HCT116 (cell line): ENCODE data around the gene ENDOD1. TPM values are rescaled to one million over a fixed set of nuclear protein-coding genes. Genes with fewer than 3 reads are reported as not detected.

Source experiments
- ATAC-seq: fragments of 200-7000 bp; cut with Tn5 transposase; 2 replicates; pipeline ENCODE4 v1.9.1; 2020; ENCODE audit warnings: mild to moderate bottlenecking, moderate library complexity
- BruUV-seq: library from RNA; stranded (reverse); fragments of 400-500 nt; replicated peaks from 2 replicates; lab custom pipeline; 2021; lab: Mats Ljungman, UMichigan
- CTCF ChIA-PET: fragments of 300-600 bp; sonication (Branson Sonifier 250); formaldehyde crosslinking; loops from one replicate; lab custom pipeline; 2021; ENCODE audit warnings: antibody characterized with exemption; lab: Charles Lee
- POLR2A ChIA-PET: fragments of 300-600, 350-600 bp; sonication (Branson Sonifier 250); formaldehyde crosslinking; loops from one replicate; lab custom pipeline; 2021; ENCODE audit warnings: antibody characterized with exemption; lab: Charles Lee
- RAD21 ChIA-PET, 2 experiments: fragments of 300-600 bp; sonication (Branson Sonifier 250); formaldehyde crosslinking; loops; one replicate each; lab custom pipeline; 2023; ENCODE audit warnings: low total read pairs in 2 of 2; ENCODE audit not compliant: uncharacterized antibody in 2 of 2, unreplicated experiment in 2 of 2, low non-redundant PET in 1 of 2; lab: Charles Lee
- DNase-seq: peaks from one replicate; pipeline ENCODE4 v3.0.0-alpha.2; 2010; ENCODE audit warnings: low read depth, low spot score
- H2AFZ ChIP-seq: fragments of 200-600 bp; shearing (Covaris generic), sonication (generic); 2 replicates; pipeline ENCODE4 v1.6.1; 2017; ENCODE audit warnings: low read depth, mixed run types, mixed read lengths, antibody characterized with exemption, low read length; ENCODE audit not compliant: poor library complexity, severe bottlenecking
- H3K27ac ChIP-seq: 2 replicates; pipeline ENCODE4 v1.5.1; 2012; ENCODE audit warnings: low read depth, low read length
- H3K27me3 ChIP-seq: fragments of 200-600 bp; sonication (generic); 2 replicates; pipeline ENCODE4 v1.6.1; 2016; ENCODE audit warnings: mixed run types, low read length, mixed read lengths; ENCODE audit not compliant: insufficient read depth
- H3K36me3 ChIP-seq, 2 experiments: fragments of 200-500 bp in 1 of 2; fragments of 200-600 bp in 1 of 2; sonication (Bioruptor generic) in 1 of 2; sonication (generic) in 1 of 2; 2 replicates each; pipeline versions ENCODE4 v1.5.1 to v1.6.1; 2014 to 2016; ENCODE audit warnings: low read length in 2 of 2, inconsistent platforms in 1 of 2, mixed read lengths in 1 of 2, mixed run types in 1 of 2; ENCODE audit not compliant: insufficient read depth in 2 of 2, control insufficient read depth in 1 of 2
- H3K4me1 ChIP-seq, 2 experiments: fragments of 200-600 bp in 1 of 2; sonication (generic) in 1 of 2; 2 replicates each; pipeline versions ENCODE4 v1.5.1 to v1.6.1; 2012 to 2017; ENCODE audit warnings: low read length in 2 of 2, inconsistent platforms in 1 of 2, mild to moderate bottlenecking in 1 of 2, mixed read lengths in 1 of 2, mixed run types in 1 of 2, moderate library complexity in 1 of 2; ENCODE audit not compliant: insufficient read depth in 2 of 2, control insufficient read depth in 1 of 2
- H3K4me2 ChIP-seq: fragments of 200-600 bp; sonication (generic); 2 replicates; pipeline ENCODE4 v1.6.1; 2017; ENCODE audit warnings: mixed run types, low read length, mixed read lengths
- H3K4me3 ChIP-seq, 2 experiments: fragments of 200-600 bp in 1 of 2; sonication (generic) in 1 of 2; replicated peaks in 1 of 2; 2 replicates each; pipeline ENCODE4 v1.5.1; 2011 to 2016; ENCODE audit warnings: low read length in 2 of 2, control low read depth in 1 of 2, low read depth in 1 of 2, mild to moderate bottlenecking in 1 of 2, mixed read lengths in 1 of 2, mixed run types in 1 of 2
- H3K79me2 ChIP-seq: fragments of 200-600 bp; sonication (generic); 2 replicates; pipeline ENCODE4 v1.6.1; 2017; ENCODE audit warnings: mild to moderate bottlenecking, mixed run types, low read length, moderate library complexity, mixed read lengths; ENCODE audit not compliant: insufficient read depth
- H3K9ac ChIP-seq: fragments of 200-600 bp; sonication (generic); 2 replicates; pipeline ENCODE4 v1.6.1; 2016; ENCODE audit warnings: low read length, mixed read lengths
- H3K9me2 ChIP-seq: fragments of 200-600 bp; sonication (generic), shearing (Covaris generic); 2 replicates; pipeline ENCODE4 v1.6.1; 2017; ENCODE audit warnings: mixed run types, mild to moderate bottlenecking, moderate library complexity; ENCODE audit not compliant: insufficient read depth
- H3K9me3 ChIP-seq, 2 experiments: fragments of 200-500 bp in 1 of 2; fragments of 200-600 bp in 1 of 2; sonication (Bioruptor generic) in 1 of 2; sonication (generic) in 1 of 2; 2 replicates each; pipeline ENCODE4 v1.6.1; 2014 to 2017; ENCODE audit warnings: low read length in 2 of 2, mixed read lengths in 2 of 2, inconsistent platforms in 1 of 2, low read depth in 1 of 2, mild to moderate bottlenecking in 1 of 2, mixed run types in 1 of 2, moderate library complexity in 1 of 2; ENCODE audit not compliant: control insufficient read depth in 1 of 2, insufficient read depth in 1 of 2
- H4K20me1 ChIP-seq: fragments of 200-600 bp; sonication (generic), shearing (Covaris generic); 2 replicates; pipeline ENCODE4 v1.6.1; 2017; ENCODE audit warnings: mixed run types, mild to moderate bottlenecking, moderate library complexity; ENCODE audit not compliant: insufficient read depth
- ATF3 ChIP-seq: IDR thresholded peaks from 2 replicates; pipeline ENCODE4 v1.6.1; 2012
- CBX3 ChIP-seq: IDR thresholded peaks from 2 replicates; pipeline ENCODE4 v1.6.1; 2012; ENCODE audit warnings: low read depth
- CEBPB ChIP-seq: IDR thresholded peaks from 2 replicates; pipeline ENCODE4 v1.6.1; 2012; ENCODE audit warnings: low read depth
- CTCF ChIP-seq, 3 experiments: fragments of 200-600 bp in 1 of 3; sonication (generic) in 1 of 3; IDR thresholded peaks in 2 of 3; conservative IDR thresholded peaks in 1 of 3; 2 replicates each; pipeline ENCODE4 v1.5.1; 2012 to 2017; ENCODE audit warnings: low read depth in 2 of 3, low read length in 2 of 3, antibody characterized with exemption in 1 of 3, borderline replicate concordance in 1 of 3, control low read depth in 1 of 3, mild to moderate bottlenecking in 1 of 3, mixed read lengths in 1 of 3, mixed run types in 1 of 3, moderate library complexity in 1 of 3; ENCODE audit not compliant: insufficient read depth in 1 of 3
- EGR1 ChIP-seq: IDR thresholded peaks from 2 replicates; pipeline ENCODE4 v1.6.1; 2012; ENCODE audit warnings: low read depth
- ELF1 ChIP-seq: IDR thresholded peaks from 2 replicates; pipeline ENCODE4 v1.6.1; 2012; ENCODE audit warnings: low read depth, borderline replicate concordance
- EZH2 ChIP-seq: fragments of 200-600 bp; sonication (generic); IDR thresholded peaks from 2 replicates; pipeline ENCODE4 v1.6.1; 2017; ENCODE audit warnings: antibody characterized with exemption, mixed run types
- EZH2phosphoT487 ChIP-seq: fragments of 200-600 bp; IDR thresholded peaks from 2 replicates; pipeline ENCODE4 v1.6.1; 2018; ENCODE audit warnings: antibody characterized with exemption, borderline replicate concordance
- FOSL1 ChIP-seq: IDR thresholded peaks from 2 replicates; pipeline ENCODE4 v1.6.1; 2012; ENCODE audit warnings: low read depth
- JUND ChIP-seq: IDR thresholded peaks from 2 replicates; pipeline ENCODE4 v1.6.1; 2012
- POLR2AphosphoS5 ChIP-seq: IDR thresholded peaks from 2 replicates; pipeline ENCODE4 v1.6.1; 2011; ENCODE audit warnings: mild to moderate bottlenecking, low read depth, low read length, moderate library complexity
- RAD21 ChIP-seq: IDR thresholded peaks from 2 replicates; pipeline ENCODE4 v1.6.1; 2012; ENCODE audit warnings: low read depth, mild to moderate bottlenecking
- SP1 ChIP-seq: IDR thresholded peaks from 2 replicates; pipeline ENCODE4 v1.6.1; 2012; ENCODE audit warnings: low read depth
- SRF ChIP-seq: IDR thresholded peaks from 2 replicates; pipeline ENCODE4 v1.6.1; 2012; ENCODE audit warnings: low read depth
- TCF7L2 ChIP-seq: IDR thresholded peaks from 2 replicates; pipeline ENCODE4 v1.7.0; 2011; ENCODE audit warnings: borderline replicate concordance, inconsistent platforms; ENCODE audit not compliant: insufficient read depth, insufficient read length; ENCODE audit errors: extremely low read depth
- YY1 ChIP-seq: IDR thresholded peaks from 2 replicates; pipeline ENCODE4 v1.6.1; 2011; ENCODE audit warnings: low read length, low read depth, moderate library complexity, mild to moderate bottlenecking; ENCODE audit not compliant: insufficient replicate concordance; ENCODE audit errors: extremely low read depth
- ZFX ChIP-seq: fragments of 450-650 bp; IDR thresholded peaks from 2 replicates; pipeline ENCODE4 v1.6.1; 2017
- ZNF274 ChIP-seq: fragments of 200-500 bp; sonication (Bioruptor generic); IDR thresholded peaks from 2 replicates; pipeline ENCODE4 v1.6.1; 2014; ENCODE audit warnings: mild to moderate bottlenecking, low read depth, low read length, inconsistent platforms
- intact Hi-C: fragments of 100-400 bp; cut with micrococcal nuclease; formaldehyde crosslinking; loops from 2 replicates; pipeline ENCODE4 v1.10.0; 2022
- total RNA-seq: library from RNA; stranded (reverse); gene quantifications from one replicate; pipeline ENCODE4 v1.2.1, GENCODE V29; 2021; ENCODE audit not compliant: unreplicated experiment

Gene ENDOD1
- total RNA-seq, 1 experiment from 2014 or later, result 33.6 TPM

GRCh38 chr11:95057959-95058358 is 31.7 kb upstream of the ENDOD1 start (continued):
- no peak for TF ChIP-seq ATF3
- TF ChIP-seq CBX3, result no peak
- TF ChIP-seq SP1, result no peak
- TF ChIP-seq FOSL1, result no peak
- TF ChIP-seq CEBPB, result no peak
- TF ChIP-seq EZH2phosphoT487, result no peak

- CTCF ChIA-PET, result no interaction called here
- Histone ChIP-seq H4K20me1 (no peaks in the 10 kb centered on the region), H3K27me3 (no peaks in the 10 kb centered on the region), H3K9me2 (no peaks in the 10 kb centered on the region; the same call in 1 of the 2 replicates), H3K4me1 (no peaks in the 10 kb centered on the region), H2AFZ (no peak overlapping the region), H3K4me2 (no peak overlapping the region), H3K36me3 (no peaks in the 10 kb centered on the region), H3K9ac (no peak overlapping the region), H3K79me2 (no peaks in the 10 kb centered on the region), H3K27ac (no peak overlapping the region)
- POLR2A ChIA-PET, result interaction anchor here (2.2 kb wide), 1 partner anchor 9 kb away, joined by 6 read pairs; the partner anchor contains the start of gene SRSF8
- TF ChIP-seq EZH2phosphoT487 (no peak), YY1 (no peak), CBX3 (no peak), ZFX (no peak), POLR2AphosphoS5 (no peak), JUND (no peak), CEBPB (no peak), SP1 (no peak), TCF7L2 (no peak), ZNF274 (no peak), EGR1 (no peak), CTCF (IDR thresholded peaks at IDR 0.05 in 2 of 3, conservative IDR thresholded peaks at IDR 0.05 in 1 of 3; ENCODE audit: borderline replicate concordance in 1 of 3, insufficient read depth in 1 of 3, low read depth in 2 of 3, low read length in 2 of 3) (no peak), SRF (no peak), EZH2 (no peak), RAD21 (no peak), ELF1 (no peak)
- TF ChIP-seq, all 23 proteins: peak for 0
- intact Hi-C loops, result no loop called here
- Histone ChIP-seq H3K9me3 (no peaks in the 10 kb centered on the region), H3K4me3 (no peak overlapping the region)
- no peak for ATAC-seq
- no TSS peak for BruUV-seq
- RAD21 ChIA-PET, result no interaction called here
- no peak for DNase-seq
These were observed 31.0 kb upstream of the ENDOD1 start for GRCh38 chr11:95058621-95059020.
